Ramos (cell line): ENCODE measurements around the gene MDGA2.
"Not testable (repeated sequence)": the region's sequence is repeated elsewhere in the genome, so short reads cannot be mapped to it uniquely, and the experiment has no call there.

Experiments used
- in situ Hi-C: fragments of 300-500 bp; cut with MboI; formaldehyde crosslinking; loops from one replicate; pipeline ENCODE4 v1.14.3; 2022; ENCODE audit warnings: low sequenced_read_pairs; ENCODE audit not compliant: unreplicated experiment

Gene MDGA2

GRCh38 chr14:47012533-47013280 is 662.7 kb downstream of the MDGA2 start:
- in situ Hi-C loops, result no loop called here

- in situ Hi-C loops, result no loop called here
Observed at GRCh38 chr14:47009615-47010014, 665.8 kb downstream of the MDGA2 start.

- in situ Hi-C loops, result no loop called here
Observed at GRCh38 chr14:47008732-47009131, 666.7 kb downstream of the MDGA2 start.

GRCh38 chr14:46999661-47000060 is 675.7 kb downstream of the MDGA2 start:
- in situ Hi-C loops, result no loop called here

- in situ Hi-C loops, result no loop called here
Observed at GRCh38 chr14:46989566-46989965, 685.8 kb downstream of the MDGA2 start.

GRCh38 chr14:46988312-46988711 is 687.1 kb downstream of the MDGA2 start:
- in situ Hi-C loops, result no loop called here

GRCh38 chr14:46985529-46986380 is 689.6 kb downstream of the MDGA2 start:
- in situ Hi-C loops, result no loop called here

GRCh38 chr14:46973295-46973694 is 702.1 kb downstream of the MDGA2 start:
- in situ Hi-C loops, result no loop called here

- in situ Hi-C loops, result no loop called here
Observed at GRCh38 chr14:46964378-46964777, 711.0 kb downstream of the MDGA2 start.

- in situ Hi-C loops, result no loop called here
Observed at GRCh38 chr14:46951103-46951502, 724.3 kb downstream of the MDGA2 start.

- in situ Hi-C loops, result no loop called here
Observed at GRCh38 chr14:46940611-46941010, 734.8 kb downstream of the MDGA2 start.

GRCh38 chr14:46920542-46920941 is 754.9 kb downstream of the MDGA2 start:
- in situ Hi-C loops, result no loop called here

- in situ Hi-C loops, result not testable (repeated sequence)
Observed at GRCh38 chr14:46915539-46915938, 759.9 kb downstream of the MDGA2 start.

- in situ Hi-C loops, result no loop called here
Observed at GRCh38 chr14:46902837-46903236, 772.6 kb downstream of the MDGA2 start.

GRCh38 chr14:46894476-46894875 is 780.9 kb downstream of the MDGA2 start:
- in situ Hi-C loops, result no loop called here

GRCh38 chr14:46887144-46887543 is 788.3 kb downstream of the MDGA2 start:
- in situ Hi-C loops, result no loop called here

GRCh38 chr14:46885566-46885965 is 789.8 kb downstream of the MDGA2 start:
- in situ Hi-C loops, result no loop called here

GRCh38 chr14:46861753-46862152 is 813.7 kb downstream of the MDGA2 start:
- in situ Hi-C loops, result no loop called here

GRCh38 chr14:46840944-46841720 is 834.3 kb downstream of the MDGA2 start:
- in situ Hi-C loops, result no loop called here

- in situ Hi-C loops, result no loop called here
Observed at GRCh38 chr14:46820291-46820690, 855.1 kb downstream of the MDGA2 start.

- in situ Hi-C loops, result no loop called here
Observed at GRCh38 chr14:46819117-46819516, 856.3 kb downstream of the MDGA2 start.
